Measurements from ENCODE around the gene CLIC1.

CLIC1 gene

DNA sequence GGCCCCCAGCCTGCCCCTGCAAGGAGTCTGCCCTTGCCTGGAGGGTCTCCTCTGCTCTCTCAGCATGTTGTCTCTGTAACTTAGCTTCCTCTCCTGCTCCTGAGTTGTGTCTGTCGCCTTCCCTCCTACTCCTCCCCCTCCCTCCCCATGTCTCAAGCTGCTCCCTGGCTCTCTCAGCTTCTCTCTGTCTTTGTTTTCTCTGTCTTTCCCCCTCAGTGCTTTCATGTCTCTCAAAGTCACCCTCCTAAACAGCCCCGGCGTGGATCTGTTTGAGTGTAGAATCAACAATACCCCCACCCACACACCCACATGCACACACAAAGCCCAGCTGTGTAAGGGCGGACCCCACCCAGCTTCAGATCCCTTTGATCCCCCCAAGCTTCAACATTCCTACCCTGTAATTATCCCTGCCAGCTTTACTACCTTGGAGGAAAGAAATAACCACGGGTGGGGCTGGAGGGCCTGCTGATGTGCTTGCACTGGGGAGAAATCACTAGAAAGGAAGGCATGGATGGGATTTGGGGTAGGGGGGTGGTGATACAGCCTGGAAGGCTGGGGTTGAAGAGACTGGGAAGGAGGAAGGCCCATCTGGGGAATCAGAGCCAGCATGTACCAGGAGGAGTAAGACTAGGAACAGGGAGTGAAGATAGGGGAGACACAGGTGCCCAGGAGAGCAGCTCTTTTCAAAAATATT is 22.2 kb downstream of the CLIC1 start (continued):
- TF ChIP-seq ZNF513 (tag by site-specific recombination; IDR thresholded peaks at IDR 0.05), result no peak
- TF ChIP-seq ZNF843 (tag by site-specific recombination; IDR thresholded peaks at IDR 0.05), result no peak
- TF ChIP-seq ZNF654 (tag by site-specific recombination; IDR thresholded peaks at IDR 0.05; ENCODE audit: low read depth), result no peak
- TF ChIP-seq ZNF529 (tag by site-specific recombination; IDR thresholded peaks at IDR 0.05; ENCODE audit: insufficient replicate concordance), result no peak
- peak; percentile 11; the same call in 1 of the 2 replicates for TF ChIP-seq IKZF3 (tag by site-specific recombination; IDR thresholded peaks at IDR 0.05)
- TF ChIP-seq, protein P1, sequence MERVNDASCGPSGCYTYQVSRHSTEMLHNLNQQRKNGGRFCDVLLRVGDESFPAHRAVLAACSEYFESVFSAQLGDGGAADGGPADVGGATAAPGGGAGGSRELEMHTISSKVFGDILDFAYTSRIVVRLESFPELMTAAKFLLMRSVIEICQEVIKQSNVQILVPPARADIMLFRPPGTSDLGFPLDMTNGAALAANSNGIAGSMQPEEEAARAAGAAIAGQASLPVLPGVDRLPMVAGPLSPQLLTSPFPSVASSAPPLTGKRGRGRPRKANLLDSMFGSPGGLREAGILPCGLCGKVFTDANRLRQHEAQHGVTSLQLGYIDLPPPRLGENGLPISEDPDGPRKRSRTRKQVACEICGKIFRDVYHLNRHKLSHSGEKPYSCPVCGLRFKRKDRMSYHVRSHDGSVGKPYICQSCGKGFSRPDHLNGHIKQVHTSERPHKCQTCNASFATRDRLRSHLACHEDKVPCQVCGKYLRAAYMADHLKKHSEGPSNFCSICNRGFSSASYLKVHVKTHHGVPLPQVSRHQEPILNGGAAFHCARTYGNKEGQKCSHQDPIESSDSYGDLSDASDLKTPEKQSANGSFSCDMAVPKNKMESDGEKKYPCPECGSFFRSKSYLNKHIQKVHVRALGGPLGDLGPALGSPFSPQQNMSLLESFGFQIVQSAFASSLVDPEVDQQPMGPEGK (tag by site-specific recombination; IDR thresholded peaks at IDR 0.05), result peak; percentile 63; the same call in 1 of the 2 replicates
- TF ChIP-seq ZNF692 (tag by site-specific recombination; IDR thresholded peaks at IDR 0.05), result peak; percentile 74; the same call in 1 of the 2 replicates
- TF ChIP-seq SCRT2 (tag by site-specific recombination; IDR thresholded peaks at IDR 0.05), result no peak
- TF ChIP-seq, protein P2, sequence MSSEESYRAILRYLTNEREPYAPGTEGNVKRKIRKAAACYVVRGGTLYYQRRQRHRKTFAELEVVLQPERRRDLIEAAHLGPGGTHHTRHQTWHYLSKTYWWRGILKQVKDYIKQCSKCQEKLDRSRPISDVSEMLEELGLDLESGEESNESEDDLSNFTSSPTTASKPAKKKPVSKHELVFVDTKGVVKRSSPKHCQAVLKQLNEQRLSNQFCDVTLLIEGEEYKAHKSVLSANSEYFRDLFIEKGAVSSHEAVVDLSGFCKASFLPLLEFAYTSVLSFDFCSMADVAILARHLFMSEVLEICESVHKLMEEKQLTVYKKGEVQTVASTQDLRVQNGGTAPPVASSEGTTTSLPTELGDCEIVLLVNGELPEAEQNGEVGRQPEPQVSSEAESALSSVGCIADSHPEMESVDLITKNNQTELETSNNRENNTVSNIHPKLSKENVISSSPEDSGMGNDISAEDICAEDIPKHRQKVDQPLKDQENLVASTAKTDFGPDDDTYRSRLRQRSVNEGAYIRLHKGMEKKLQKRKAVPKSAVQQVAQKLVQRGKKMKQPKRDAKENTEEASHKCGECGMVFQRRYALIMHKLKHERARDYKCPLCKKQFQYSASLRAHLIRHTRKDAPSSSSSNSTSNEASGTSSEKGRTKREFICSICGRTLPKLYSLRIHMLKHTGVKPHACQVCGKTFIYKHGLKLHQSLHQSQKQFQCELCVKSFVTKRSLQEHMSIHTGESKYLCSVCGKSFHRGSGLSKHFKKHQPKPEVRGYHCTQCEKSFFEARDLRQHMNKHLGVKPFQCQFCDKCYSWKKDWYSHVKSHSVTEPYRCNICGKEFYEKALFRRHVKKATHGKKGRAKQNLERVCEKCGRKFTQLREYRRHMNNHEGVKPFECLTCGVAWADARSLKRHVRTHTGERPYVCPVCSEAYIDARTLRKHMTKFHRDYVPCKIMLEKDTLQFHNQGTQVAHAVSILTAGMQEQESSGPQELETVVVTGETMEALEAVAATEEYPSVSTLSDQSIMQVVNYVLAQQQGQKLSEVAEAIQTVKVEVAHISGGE (tag by site-specific recombination; conservative IDR thresholded peaks at IDR 0.05; ENCODE audit: low read depth), result no peak
- TF ChIP-seq ZFP69B (tag by site-specific recombination; IDR thresholded peaks at IDR 0.05), result peak; percentile 50; the same call in 1 of the 2 replicates
- TF ChIP-seq ZIC2 (tag by site-specific recombination; IDR thresholded peaks at IDR 0.05), result peak; percentile 99
- TF ChIP-seq ZNF311 (tag by site-specific recombination; IDR thresholded peaks at IDR 0.05; ENCODE audit: borderline replicate concordance), result no peak
- TF ChIP-seq GLIS1 (tag by site-specific recombination; IDR thresholded peaks at IDR 0.05), result peak; percentile 91
- TF ChIP-seq ZNF2 (tag by site-specific recombination; IDR thresholded peaks at IDR 0.05), result no peak
- peak; percentile 84 for TF ChIP-seq MZF1 (tag by site-specific recombination; IDR thresholded peaks at IDR 0.05; ENCODE audit: borderline replicate concordance)
- peak; percentile 39; the same call in 1 of the 2 replicates for TF ChIP-seq ZNF600 (tag by site-specific recombination; IDR thresholded peaks at IDR 0.05)
- no peak for TF ChIP-seq ZNF629 (tag by site-specific recombination; IDR thresholded peaks at IDR 0.05)
- peak; percentile 89 for TF ChIP-seq PRDM1 (tag by site-specific recombination; IDR thresholded peaks at IDR 0.05)
- no peak for TF ChIP-seq ZSCAN5A (tag by site-specific recombination; IDR thresholded peaks at IDR 0.05)
- no peak for TF ChIP-seq ZNF37A (tag by site-specific recombination; IDR thresholded peaks at IDR 0.05)
- no peak for TF ChIP-seq ZBTB26 (tag by site-specific recombination; optimal IDR thresholded peaks at IDR 0.05)
- no peak for TF ChIP-seq OVOL3 (tag by site-specific recombination; IDR thresholded peaks at IDR 0.05)
- peak; percentile 48 for TF ChIP-seq ZBTB17 (tag by site-specific recombination; IDR thresholded peaks at IDR 0.05)
- TF ChIP-seq ZNF350 (tag by site-specific recombination; IDR thresholded peaks at IDR 0.05), result no peak
- no peak for TF ChIP-seq ZNF292 (tag by site-specific recombination; IDR thresholded peaks at IDR 0.05; ENCODE audit: borderline replicate concordance, low read depth)
- no peak for TF ChIP-seq ZNF404 (tag by site-specific recombination; IDR thresholded peaks at IDR 0.05)
- TF ChIP-seq ZNF664 (tag by site-specific recombination; IDR thresholded peaks at IDR 0.05), result no peak
- TF ChIP-seq ZNF677 (tag by site-specific recombination; IDR thresholded peaks at IDR 0.05), result no peak

Measured in HEK293 (cell line).